ENCODE data around the gene ZNF425. TPM values are rescaled to one million over a fixed set of nuclear protein-coding genes. Genes with fewer than 3 reads are reported as not detected.
"Not testable (repeated sequence)": the region's sequence is repeated elsewhere in the genome, so short reads cannot be mapped to it uniquely, and the experiment has no call there.

ZNF425 gene
- total RNA-seq, 1 donor from 2014 or later = 0.69 TPM

DNA sequence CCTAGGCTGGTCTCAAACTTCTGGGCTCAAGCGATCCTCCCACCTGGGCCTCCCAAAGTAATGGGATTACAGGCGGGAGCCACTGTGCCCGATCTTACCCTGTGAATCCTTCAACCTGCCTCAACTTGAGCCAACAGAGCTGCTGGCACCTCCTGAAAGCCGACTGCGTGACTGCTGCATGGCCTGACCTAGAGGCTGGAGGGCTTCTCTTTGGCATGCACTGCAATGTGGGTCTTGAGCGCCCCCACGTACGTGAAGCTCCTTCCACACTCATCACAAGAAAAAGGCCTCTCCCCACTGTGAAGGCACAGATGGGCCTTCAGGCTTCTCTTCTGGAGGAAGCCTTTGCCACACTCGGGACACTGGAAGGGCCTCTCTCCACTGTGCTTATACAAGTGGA, 22.7 kb downstream of the ZNF425 start:
- no peak for DNase-seq (ENCODE audit: low read depth)
- TF ChIP-seq, protein P1, sequence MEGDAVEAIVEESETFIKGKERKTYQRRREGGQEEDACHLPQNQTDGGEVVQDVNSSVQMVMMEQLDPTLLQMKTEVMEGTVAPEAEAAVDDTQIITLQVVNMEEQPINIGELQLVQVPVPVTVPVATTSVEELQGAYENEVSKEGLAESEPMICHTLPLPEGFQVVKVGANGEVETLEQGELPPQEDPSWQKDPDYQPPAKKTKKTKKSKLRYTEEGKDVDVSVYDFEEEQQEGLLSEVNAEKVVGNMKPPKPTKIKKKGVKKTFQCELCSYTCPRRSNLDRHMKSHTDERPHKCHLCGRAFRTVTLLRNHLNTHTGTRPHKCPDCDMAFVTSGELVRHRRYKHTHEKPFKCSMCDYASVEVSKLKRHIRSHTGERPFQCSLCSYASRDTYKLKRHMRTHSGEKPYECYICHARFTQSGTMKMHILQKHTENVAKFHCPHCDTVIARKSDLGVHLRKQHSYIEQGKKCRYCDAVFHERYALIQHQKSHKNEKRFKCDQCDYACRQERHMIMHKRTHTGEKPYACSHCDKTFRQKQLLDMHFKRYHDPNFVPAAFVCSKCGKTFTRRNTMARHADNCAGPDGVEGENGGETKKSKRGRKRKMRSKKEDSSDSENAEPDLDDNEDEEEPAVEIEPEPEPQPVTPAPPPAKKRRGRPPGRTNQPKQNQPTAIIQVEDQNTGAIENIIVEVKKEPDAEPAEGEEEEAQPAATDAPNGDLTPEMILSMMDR (conservative IDR thresholded peaks at IDR 0.05; ENCODE audit: low read depth, low read length) = no peak
- H3K4me3 ChIP-seq (ENCODE audit: low read depth, low read length) = no peak overlapping the region

- TF ChIP-seq, protein P1 (conservative IDR thresholded peaks at IDR 0.05; ENCODE audit: low read depth, low read length) = no peak
- H3K4me3 ChIP-seq (ENCODE audit: low read depth, low read length) = no peak overlapping the region
- no peak for DNase-seq (ENCODE audit: low read depth)
These were observed 23.5 kb downstream of the ZNF425 start for GRCh38 chr7:149102666-149103065.

GRCh38 chr7:149100821-149101220, 25.3 kb downstream of the ZNF425 start:
- no peak overlapping the region for H3K4me3 ChIP-seq (ENCODE audit: low read depth, low read length)
- no peak for DNase-seq (ENCODE audit: low read depth)
- TF ChIP-seq, protein P1 (conservative IDR thresholded peaks at IDR 0.05; ENCODE audit: low read depth, low read length) = no peak

- no peak for DNase-seq (ENCODE audit: low read depth)
- TF ChIP-seq, protein P1 (conservative IDR thresholded peaks at IDR 0.05; ENCODE audit: low read depth, low read length) = no peak
- no peak overlapping the region for H3K4me3 ChIP-seq (ENCODE audit: low read depth, low read length)
These were observed 27.1 kb downstream of the ZNF425 start for GRCh38 chr7:149099058-149099457.

DNA sequence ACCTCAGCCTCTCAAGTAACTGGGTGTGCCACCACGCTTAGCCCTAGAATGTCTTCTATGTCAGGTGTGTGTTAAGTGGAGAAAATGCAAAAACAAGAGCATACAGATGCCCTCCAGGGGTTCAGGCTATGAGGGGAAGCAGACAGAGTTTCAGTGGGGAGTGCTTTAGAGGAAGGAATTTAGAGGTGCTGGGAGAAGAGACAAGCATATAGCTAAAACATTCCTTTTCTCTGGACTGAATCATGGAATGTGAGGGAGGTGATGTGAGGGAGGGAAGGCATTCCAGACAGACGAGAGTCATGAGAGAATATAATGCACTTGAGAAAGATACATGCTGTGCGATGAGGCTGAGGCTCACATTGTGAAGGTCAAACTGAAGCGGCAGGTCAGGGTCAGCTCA, 29.0 kb downstream of the ZNF425 start:
- no peak overlapping the region for H3K4me3 ChIP-seq (ENCODE audit: low read depth, low read length)
- DNase-seq (ENCODE audit: low read depth) = no peak

GRCh38 chr7:149093228-149093627, 32.9 kb downstream of the ZNF425 start:
- DNase-seq (ENCODE audit: low read depth) = no peak
- TF ChIP-seq, protein P1 (conservative IDR thresholded peaks at IDR 0.05; ENCODE audit: low read depth, low read length) = no peak
- no peak overlapping the region for H3K4me3 ChIP-seq (ENCODE audit: low read depth, low read length)

More for the DNA sequence above, 29.0 kb downstream of the ZNF425 start:
- TF ChIP-seq, protein P1 (conservative IDR thresholded peaks at IDR 0.05; ENCODE audit: low read depth, low read length) = no peak

- not testable (repeated sequence) for DNase-seq (ENCODE audit: low read depth)
These were observed 33.9 kb downstream of the ZNF425 start for GRCh38 chr7:149092244-149092643.

More at GRCh38 chr7:149092244-149092643, 33.9 kb downstream of the ZNF425 start:
- H3K4me3 ChIP-seq (ENCODE audit: low read depth, low read length) = not testable (repeated sequence)
